Measurements from ENCODE around the gene POLR1G.
A peak's percentile ranks its signal among the peaks of the same experiment; 100 is the strongest.

POLR1G gene

GRCh38 chr19:45406226-45407090, at the start of gene POLR1G:
Gene POLR1G (plus strand): TSS chr19:45406644. CDS start chr19:45406697, 53 bp downstream.
- DNase-seq = peak; percentile 82

DNA sequence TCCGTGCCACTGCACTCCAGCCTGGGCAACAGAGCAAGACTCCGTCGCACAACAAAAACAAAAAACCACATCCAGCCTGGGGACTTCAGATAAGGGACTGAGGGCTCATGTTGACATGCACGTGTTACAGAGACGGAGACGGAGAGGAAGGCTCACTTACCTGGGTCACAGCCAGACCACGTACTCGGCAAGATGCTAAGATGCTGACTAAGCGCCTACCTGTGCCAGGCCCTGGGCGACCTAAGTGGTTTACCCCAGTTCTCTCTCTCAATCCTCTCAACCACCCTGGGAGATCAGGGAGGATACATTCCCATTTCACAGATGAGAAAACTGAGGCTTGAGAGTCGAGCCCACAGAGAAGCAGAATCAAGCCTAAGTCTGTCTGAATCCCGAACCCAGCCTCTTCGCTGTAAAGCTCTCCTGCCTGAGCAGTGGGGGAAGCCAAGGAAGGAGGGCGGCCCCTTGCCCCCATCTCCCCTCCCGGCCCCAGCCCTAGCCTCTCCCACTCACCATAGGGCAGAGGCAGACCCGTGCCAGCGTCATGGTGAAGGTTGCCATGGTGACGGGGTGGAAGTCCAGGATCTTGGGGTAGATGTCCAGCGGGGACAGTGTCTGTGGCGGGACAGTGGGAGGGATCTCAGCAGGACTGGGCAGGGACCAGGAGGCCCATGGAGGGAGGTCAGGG, 49.5 kb upstream of the POLR1G start:
- DNase-seq = no peak

GRCh38 chr19:45357445-45357783, 49.0 kb upstream of the POLR1G start:
- no peak for DNase-seq

DNA sequence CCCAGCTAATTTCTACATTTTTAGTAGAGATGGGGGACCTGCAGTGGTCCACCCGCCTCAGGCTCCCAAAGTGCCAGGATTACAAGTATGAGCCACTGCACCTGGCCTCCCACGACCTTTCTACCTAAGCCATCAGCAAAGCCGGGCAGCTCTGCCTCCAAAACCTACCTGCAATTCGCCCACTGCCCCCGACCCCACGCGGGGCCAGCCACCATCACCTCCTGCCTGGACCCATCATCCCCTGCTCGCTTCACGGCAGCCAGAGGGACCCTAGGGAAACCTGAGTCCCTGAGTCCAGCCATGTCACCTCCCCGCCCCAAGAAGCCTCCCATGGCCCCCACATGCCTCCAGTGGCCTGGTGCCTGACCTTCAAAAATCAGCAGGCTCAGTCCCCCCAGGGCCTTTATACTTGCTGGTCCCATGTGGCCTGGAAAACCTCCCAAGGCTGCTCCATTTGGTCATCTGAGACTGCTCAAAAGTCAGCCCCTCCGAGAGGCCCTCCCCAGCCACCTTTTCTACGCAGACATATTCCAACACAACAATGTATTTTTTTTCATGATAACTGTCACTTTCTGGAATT, 48.1 kb upstream of the POLR1G start:
- DNase-seq = no peak

DNA sequence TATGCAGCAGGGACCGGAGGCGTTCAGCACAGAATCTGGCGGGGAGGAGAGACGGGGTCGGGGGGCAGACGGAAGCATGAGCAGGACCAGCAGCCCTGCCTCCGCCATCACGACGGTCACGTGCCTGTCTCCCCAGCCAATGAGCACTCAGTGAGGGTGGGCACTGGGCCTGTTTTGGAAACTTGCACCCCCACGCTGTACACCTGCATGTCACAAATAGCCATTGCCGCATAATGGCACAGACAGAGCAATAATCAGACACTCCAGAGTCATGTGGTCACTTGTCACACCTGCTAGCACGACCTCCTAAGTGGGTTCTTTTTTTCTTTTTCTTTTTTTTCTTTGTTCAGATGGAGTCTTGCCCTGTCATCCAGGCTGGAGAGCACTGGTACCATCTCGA, 44.8 kb upstream of the POLR1G start:
- no peak for DNase-seq

GRCh38 chr19:45362291-45362690, 44.2 kb upstream of the POLR1G start:
- DNase-seq = no peak

GRCh38 chr19:45363861-45364459, 42.5 kb upstream of the POLR1G start:
- DNase-seq = no peak

GRCh38 chr19:45364696-45365095, 41.7 kb upstream of the POLR1G start:
- no peak for DNase-seq

- DNase-seq = no peak
Observed at GRCh38 chr19:45368127-45368526, 38.3 kb upstream of the POLR1G start.

DNA sequence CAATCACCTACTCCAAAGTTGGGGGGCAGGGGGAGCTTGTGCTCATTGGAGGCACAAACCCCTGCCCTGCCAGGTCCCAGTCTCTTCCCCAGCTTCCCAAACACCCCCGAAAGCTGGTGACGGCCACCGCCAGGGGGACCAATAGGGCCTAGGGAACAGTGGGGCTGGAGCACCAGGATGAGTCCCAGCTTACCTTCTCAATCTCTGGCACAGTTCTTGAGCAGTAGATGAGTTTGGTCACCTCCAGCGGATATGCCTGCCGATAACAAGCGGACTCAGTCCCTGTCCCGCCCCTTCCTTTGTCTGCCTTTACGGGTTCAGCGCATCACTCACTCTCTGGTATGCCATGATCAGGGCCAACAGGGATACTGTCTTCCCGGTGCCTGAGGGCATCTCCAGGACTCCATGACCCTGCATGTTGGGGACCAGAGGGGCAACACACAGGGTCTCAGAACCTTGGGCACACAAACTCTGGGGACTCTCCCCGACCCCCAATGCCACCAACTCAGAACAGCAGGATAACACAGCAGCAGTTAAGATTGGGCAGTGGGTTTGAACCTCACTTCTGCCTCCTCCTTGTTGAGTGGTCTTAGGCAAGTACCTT, 37.6 kb upstream of the POLR1G start:
- no peak for DNase-seq

GRCh38 chr19:45370410-45371204, 35.8 kb upstream of the POLR1G start, which contains the start of gene ERCC2:
Gene ERCC2 (minus strand): TSS chr19:45370573. CDS start chr19:45370540, 33 bp downstream.
- peak; percentile 95 for DNase-seq

GRCh38 chr19:45376045-45376724, 30.3 kb upstream of the POLR1G start:
- no peak for DNase-seq

- DNase-seq = no peak
Observed at GRCh38 chr19:45380107-45380506, 26.3 kb upstream of the POLR1G start.

DNA sequence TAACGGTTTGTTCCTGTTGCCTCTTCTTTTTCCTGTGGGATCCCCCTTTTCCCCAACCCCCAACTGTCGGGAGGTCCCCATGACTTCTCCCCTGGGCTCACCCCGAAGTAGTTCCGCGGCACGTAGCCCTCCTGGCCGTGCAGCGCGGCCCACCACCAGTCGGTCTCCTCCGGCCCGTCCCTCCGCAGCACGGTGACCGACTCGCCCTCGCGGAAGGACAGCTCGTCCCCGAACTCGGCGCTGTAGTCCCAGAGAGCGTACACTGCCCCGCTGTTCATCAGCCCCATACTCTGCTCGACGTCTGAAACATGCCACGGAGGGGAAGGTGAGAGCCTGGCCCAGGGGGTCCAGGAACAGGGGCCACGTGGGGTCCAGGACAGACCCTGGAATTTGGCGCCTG, 24.0 kb upstream of the POLR1G start:
- no peak for DNase-seq

DNA sequence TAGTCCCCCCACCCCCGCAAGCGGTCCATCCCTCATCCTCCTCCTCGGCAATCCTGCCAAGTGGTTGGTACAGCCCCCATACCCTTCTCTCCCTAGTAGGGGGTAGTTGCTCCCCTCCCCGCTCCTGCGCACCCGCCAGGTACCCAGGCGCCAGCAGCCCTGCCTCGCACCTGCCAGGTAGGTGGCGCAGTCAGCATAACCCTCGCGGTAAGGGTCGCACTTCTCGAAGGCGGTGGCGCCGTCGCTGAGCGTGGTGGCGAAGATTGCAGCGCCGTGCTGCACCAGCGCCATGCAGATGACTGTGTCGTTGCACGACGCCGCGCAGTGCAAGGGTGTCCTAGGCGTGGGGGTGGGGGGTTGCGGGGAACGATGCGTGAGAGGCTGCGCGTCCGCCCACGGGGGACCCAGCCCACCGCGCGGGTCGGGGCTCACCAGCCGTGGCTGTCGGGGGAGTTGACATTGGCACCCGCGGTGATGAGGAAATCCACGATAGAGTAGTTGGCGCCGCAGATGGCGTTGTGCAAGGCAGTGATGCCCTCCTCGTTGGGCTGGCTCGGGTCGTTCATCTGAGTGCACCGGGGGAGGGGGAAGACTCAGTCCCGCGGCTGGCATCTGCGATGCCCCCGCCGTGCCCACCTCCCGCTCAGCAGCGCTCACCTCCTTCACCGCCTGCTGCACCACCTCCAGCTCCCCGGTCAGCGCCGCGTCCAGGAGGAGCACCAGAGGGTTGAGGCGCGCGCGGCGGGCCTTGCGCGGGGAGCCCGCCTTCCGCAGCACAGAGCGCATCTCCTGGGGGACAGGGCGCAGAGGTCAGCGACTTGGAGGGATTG, 20.8 kb upstream of the POLR1G start:
- DNase-seq = no peak

- DNase-seq = no peak
Observed at GRCh38 chr19:45391346-45391745, 15.1 kb upstream of the POLR1G start.

DNA sequence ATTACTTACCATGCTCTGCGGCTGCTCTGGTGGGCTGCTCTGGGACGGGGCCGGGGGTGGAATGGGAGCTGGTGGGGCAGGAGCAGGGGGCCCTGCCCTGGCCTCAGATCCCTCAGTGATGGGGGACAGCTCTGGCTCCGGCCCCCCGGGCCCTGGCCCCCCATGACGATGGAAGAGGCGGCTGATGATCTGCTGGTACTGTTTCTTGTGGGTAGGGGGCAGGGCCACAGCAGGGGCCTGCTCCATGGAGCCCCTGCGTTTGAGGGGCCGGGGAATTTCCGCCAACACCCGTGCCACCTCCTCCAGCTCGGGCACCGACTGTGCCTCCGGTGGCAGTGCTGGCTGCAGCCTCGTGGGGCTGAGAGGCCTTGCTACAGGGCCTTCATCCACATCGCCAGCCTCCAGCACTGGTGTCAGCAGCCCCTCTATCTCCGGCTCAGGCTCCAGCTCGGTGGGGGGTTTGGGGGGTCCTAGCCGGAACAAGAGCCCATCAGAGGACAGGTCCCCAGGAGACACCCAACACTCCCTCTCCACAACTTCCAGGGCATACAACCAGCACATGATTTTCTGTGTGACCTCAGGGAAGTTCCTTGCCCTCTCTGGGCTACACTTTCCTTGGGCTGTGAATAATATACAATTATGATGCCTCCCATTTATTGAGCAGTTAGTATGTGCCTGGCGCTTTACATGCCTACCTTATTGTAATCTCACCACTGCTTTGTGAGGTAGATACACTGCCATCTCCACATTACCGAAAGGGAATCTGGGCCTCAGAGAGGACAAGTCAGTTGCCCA, 14.4 kb upstream of the POLR1G start:
- DNase-seq = no peak

GRCh38 chr19:45395821-45396617, 10.4 kb upstream of the POLR1G start:
- no peak for DNase-seq

DNA sequence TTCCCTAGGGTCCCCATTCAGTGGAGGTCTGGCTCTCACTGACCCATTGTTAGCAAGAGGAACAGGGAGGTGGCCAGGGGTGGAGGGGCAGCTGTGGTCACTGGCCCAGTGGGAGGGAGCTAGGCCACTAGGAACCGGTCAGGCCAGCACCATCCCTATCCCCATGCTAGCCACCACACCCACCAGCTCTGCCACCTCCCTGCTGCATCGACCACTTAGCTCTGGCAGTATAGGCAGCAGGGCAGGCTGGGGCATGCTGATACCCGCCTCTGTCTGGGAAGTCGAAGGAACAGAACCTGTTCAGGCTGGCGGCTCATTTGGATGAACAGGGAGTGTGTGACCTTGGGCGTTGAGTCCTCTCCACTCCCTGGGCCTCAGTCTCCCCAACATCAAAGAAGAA, 6.3 kb upstream of the POLR1G start:
- no peak for DNase-seq
